Ectodermal cell (in vitro differentiated cells): ENCODE data around the gene NKD2.

Source experiments
- H3K27ac ChIP-seq: 2 replicates; pipeline ENCODE4 v1.7.0; 2013; ENCODE audit warnings: mild to moderate bottlenecking, low read depth, low read length; ENCODE audit not compliant: insufficient read depth, poor library complexity, severe bottlenecking
- H3K27me3 ChIP-seq: 2 replicates; pipeline ENCODE4 v1.7.0; 2013; ENCODE audit warnings: mild to moderate bottlenecking, low read length; ENCODE audit not compliant: insufficient read depth, control insufficient read depth, poor library complexity, severe bottlenecking
- H3K36me3 ChIP-seq: one replicate; pipeline ENCODE4 v1.7.0; 2013; ENCODE audit warnings: low read length; ENCODE audit not compliant: control insufficient read depth, insufficient read depth
- H3K4me1 ChIP-seq: one replicate; pipeline ENCODE4 v1.7.0; 2013; ENCODE audit warnings: low read length; ENCODE audit not compliant: control insufficient read depth, insufficient read depth
- H3K4me3 ChIP-seq: 2 replicates; pipeline ENCODE4 v1.7.0; 2013; ENCODE audit warnings: low read depth, low read length, control low read depth; ENCODE audit not compliant: insufficient read depth
- H3K9me3 ChIP-seq: 2 replicates; pipeline ENCODE4 v1.7.0; 2013; ENCODE audit warnings: mild to moderate bottlenecking, low read length, moderate library complexity; ENCODE audit not compliant: control insufficient read depth
- WGBS, 2 experiments: methylation state at CpG; one replicate each; pipeline ENCODE4 v1.1.7; 2013; ENCODE audit warnings: missing lambda C conversion rate in 2 of 2; 5-methylcytosine and 5-hydroxymethylcytosine counted together

NKD2 gene

GRCh38 chr5:1035421-1036405 is 27.1 kb downstream of the NKD2 start:
- Histone ChIP-seq H3K9me3 (no peaks in the 10 kb centered on the region), H3K27ac (no peak overlapping the region), H3K27me3 (no peaks in the 10 kb centered on the region), H3K4me1 (peaks cover 3% of the 10 kb centered on the region), H3K36me3 (no peaks in the 10 kb centered on the region), H3K4me3 (no peak overlapping the region)
- WGBS, 2 experiments = 94 to 96% methylated on average over 25 of the region's 25 CpGs

GRCh38 chr5:1036504-1037122 is 28.0 kb downstream of the NKD2 start:
- H3K27me3 ChIP-seq = no peaks in the 10 kb centered on the region
- H3K36me3 ChIP-seq = no peaks in the 10 kb centered on the region
- WGBS, 2 experiments = 92 to 95% methylated on average over 21 to 22 of the region's 22 CpGs
- no peaks in the 10 kb centered on the region for H3K9me3 ChIP-seq
- no peak overlapping the region for H3K27ac ChIP-seq
- H3K4me1 ChIP-seq = no peaks in the 10 kb centered on the region
- no peak overlapping the region for H3K4me3 ChIP-seq

GRCh38 chr5:1037123-1037670 is 28.6 kb downstream of the NKD2 start:
- H3K27me3 ChIP-seq = no peaks in the 10 kb centered on the region
- WGBS, 2 experiments = 90% methylated on average over 16 of the region's 16 CpGs
- no peaks in the 10 kb centered on the region for H3K9me3 ChIP-seq
- no peak overlapping the region for H3K27ac ChIP-seq
- H3K36me3 ChIP-seq = no peaks in the 10 kb centered on the region
- H3K4me3 ChIP-seq = no peak overlapping the region
- no peaks in the 10 kb centered on the region for H3K4me1 ChIP-seq

GRCh38 chr5:1037671-1038416 is 29.2 kb downstream of the NKD2 start:
- Histone ChIP-seq H3K4me3 (no peak overlapping the region), H3K36me3 (no peaks in the 10 kb centered on the region), H3K4me1 (no peaks in the 10 kb centered on the region), H3K27ac (no peak overlapping the region), H3K9me3 (no peaks in the 10 kb centered on the region), H3K27me3 (no peaks in the 10 kb centered on the region)
- WGBS, 2 experiments = 92% methylated on average over 43 of the region's 43 CpGs

GRCh38 chr5:1038417-1039209 is 30.0 kb downstream of the NKD2 start:
- 81% methylated on average over 27 to 28 of the region's 28 CpGs for WGBS, 2 experiments
- no peaks in the 10 kb centered on the region for H3K36me3 ChIP-seq
- no peaks in the 10 kb centered on the region for H3K9me3 ChIP-seq
- no peaks in the 10 kb centered on the region for H3K27me3 ChIP-seq
- H3K27ac ChIP-seq = no peak overlapping the region
- no peaks in the 10 kb centered on the region for H3K4me1 ChIP-seq
- H3K4me3 ChIP-seq = no peak overlapping the region

- H3K4me1 ChIP-seq = no peaks in the 10 kb centered on the region
- WGBS, 2 experiments = 83 to 85% methylated on average over 15 to 16 of the region's 16 CpGs
- H3K27me3 ChIP-seq = no peaks in the 10 kb centered on the region
- H3K27ac ChIP-seq = no peak overlapping the region
- H3K36me3 ChIP-seq = no peaks in the 10 kb centered on the region
- no peak overlapping the region for H3K4me3 ChIP-seq
- no peaks in the 10 kb centered on the region for H3K9me3 ChIP-seq
Measured at GRCh38 chr5:1039210-1039548, 30.6 kb downstream of the NKD2 start.

- Histone ChIP-seq H3K9me3 (no peaks in the 10 kb centered on the region), H3K36me3 (no peaks in the 10 kb centered on the region), H3K4me3 (no peak overlapping the region), H3K4me1 (no peaks in the 10 kb centered on the region), H3K27me3 (no peaks in the 10 kb centered on the region), H3K27ac (no peak overlapping the region)
- 87 to 90% methylated on average over 16 to 17 of the region's 18 CpGs for WGBS, 2 experiments
Measured at GRCh38 chr5:1039706-1040260, 31.2 kb downstream of the NKD2 start.

GRCh38 chr5:1040571-1040970 is 32.0 kb downstream of the NKD2 start:
- Histone ChIP-seq H3K4me3 (no peak overlapping the region), H3K4me1 (no peaks in the 10 kb centered on the region), H3K36me3 (no peaks in the 10 kb centered on the region), H3K9me3 (no peaks in the 10 kb centered on the region), H3K27me3 (no peaks in the 10 kb centered on the region), H3K27ac (no peak overlapping the region)
- 93 to 95% methylated on average over 10 of the region's 10 CpGs for WGBS, 2 experiments
